Measurements from ENCODE around the gene SERP2.

SERP2 gene

DNA sequence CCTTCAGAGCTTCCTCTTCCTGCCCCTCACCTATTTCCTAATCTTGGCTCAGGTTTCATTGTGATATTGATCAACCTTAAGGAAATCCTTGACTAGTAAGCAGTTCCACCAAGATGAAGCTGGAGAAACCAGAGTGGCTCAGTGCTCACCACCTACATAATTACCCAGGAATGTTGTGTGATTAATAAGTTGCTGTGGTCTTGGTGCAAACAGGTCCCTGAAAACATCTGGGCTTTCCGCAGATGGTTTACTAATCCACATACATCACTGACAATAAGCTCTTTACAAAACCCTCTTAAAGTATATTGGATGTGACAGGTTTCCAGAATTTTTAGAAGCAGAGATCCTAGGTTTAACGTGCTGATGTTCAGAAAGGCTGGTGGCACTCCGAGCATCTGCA, 8.6 kb upstream of the SERP2 start (continued):
- TF ChIP-seq, protein P1, sequence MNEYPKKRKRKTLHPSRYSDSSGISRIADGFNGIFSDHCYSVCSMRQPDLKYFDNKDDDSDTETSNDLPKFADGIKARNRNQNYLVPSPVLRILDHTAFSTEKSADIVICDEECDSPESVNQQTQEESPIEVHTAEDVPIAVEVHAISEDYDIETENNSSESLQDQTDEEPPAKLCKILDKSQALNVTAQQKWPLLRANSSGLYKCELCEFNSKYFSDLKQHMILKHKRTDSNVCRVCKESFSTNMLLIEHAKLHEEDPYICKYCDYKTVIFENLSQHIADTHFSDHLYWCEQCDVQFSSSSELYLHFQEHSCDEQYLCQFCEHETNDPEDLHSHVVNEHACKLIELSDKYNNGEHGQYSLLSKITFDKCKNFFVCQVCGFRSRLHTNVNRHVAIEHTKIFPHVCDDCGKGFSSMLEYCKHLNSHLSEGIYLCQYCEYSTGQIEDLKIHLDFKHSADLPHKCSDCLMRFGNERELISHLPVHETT (tag by site-specific recombination; IDR thresholded peaks at IDR 0.05): no peak
- TF ChIP-seq ZNF274 (IDR thresholded peaks at IDR 0.05; ENCODE audit: low read length): no peak
- no peak for TF ChIP-seq ZNF274 (tag by site-specific recombination; IDR thresholded peaks at IDR 0.05; ENCODE audit: borderline replicate concordance)
- TF ChIP-seq ZNF350 (tag by site-specific recombination; IDR thresholded peaks at IDR 0.05): no peak
- no peak for TF ChIP-seq ZNF473 (tag by site-specific recombination; IDR thresholded peaks at IDR 0.05)
- no peak for TF ChIP-seq KLF16 (tag by site-specific recombination; IDR thresholded peaks at IDR 0.05)
- TF ChIP-seq ZNF777 (tag by site-specific recombination; IDR thresholded peaks at IDR 0.05; ENCODE audit: borderline replicate concordance): no peak

DNA sequence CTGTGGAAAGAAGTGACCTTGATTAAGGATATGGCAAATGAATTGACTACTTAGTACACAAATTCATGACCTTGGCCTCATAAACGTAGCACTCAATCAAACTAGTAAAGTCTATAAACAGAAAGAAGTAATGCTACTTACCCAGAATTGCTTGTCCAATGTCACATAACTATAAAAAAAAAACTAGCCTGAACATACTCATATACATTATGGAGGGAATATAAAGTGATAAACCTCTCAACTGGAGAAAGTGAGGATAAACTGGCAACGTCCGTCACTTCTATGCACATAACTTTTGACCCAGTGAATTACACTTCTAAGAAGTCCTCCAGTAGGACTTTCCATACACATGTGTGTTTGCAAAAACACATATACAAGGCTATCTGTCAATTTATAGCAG, 7.7 kb upstream of the SERP2 start:
- no peak for TF ChIP-seq ZNF670 (tag by site-specific recombination; IDR thresholded peaks at IDR 0.05; ENCODE audit: low read depth)
- TF ChIP-seq ZNF621 (tag by site-specific recombination; IDR thresholded peaks at IDR 0.05): no peak
- TF ChIP-seq, protein P2, sequence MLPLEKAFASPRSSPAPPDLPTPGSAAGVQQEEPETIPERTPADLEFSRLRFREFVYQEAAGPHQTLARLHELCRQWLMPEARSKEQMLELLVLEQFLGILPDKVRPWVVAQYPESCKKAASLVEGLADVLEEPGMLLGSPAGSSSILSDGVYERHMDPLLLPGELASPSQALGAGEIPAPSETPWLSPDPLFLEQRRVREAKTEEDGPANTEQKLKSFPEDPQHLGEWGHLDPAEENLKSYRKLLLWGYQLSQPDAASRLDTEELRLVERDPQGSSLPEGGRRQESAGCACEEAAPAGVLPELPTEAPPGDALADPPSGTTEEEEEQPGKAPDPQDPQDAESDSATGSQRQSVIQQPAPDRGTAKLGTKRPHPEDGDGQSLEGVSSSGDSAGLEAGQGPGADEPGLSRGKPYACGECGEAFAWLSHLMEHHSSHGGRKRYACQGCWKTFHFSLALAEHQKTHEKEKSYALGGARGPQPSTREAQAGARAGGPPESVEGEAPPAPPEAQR (tag by site-specific recombination; IDR thresholded peaks at IDR 0.05): no peak
- TF ChIP-seq SALL2 (tag by site-specific recombination; IDR thresholded peaks at IDR 0.05; ENCODE audit: borderline replicate concordance): no peak
- TF ChIP-seq, protein P3, sequence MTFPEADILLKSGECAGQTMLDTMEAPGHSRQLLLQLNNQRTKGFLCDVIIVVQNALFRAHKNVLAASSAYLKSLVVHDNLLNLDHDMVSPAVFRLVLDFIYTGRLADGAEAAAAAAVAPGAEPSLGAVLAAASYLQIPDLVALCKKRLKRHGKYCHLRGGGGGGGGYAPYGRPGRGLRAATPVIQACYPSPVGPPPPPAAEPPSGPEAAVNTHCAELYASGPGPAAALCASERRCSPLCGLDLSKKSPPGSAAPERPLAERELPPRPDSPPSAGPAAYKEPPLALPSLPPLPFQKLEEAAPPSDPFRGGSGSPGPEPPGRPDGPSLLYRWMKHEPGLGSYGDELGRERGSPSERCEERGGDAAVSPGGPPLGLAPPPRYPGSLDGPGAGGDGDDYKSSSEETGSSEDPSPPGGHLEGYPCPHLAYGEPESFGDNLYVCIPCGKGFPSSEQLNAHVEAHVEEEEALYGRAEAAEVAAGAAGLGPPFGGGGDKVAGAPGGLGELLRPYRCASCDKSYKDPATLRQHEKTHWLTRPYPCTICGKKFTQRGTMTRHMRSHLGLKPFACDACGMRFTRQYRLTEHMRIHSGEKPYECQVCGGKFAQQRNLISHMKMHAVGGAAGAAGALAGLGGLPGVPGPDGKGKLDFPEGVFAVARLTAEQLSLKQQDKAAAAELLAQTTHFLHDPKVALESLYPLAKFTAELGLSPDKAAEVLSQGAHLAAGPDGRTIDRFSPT (tag by site-specific recombination; IDR thresholded peaks at IDR 0.05): no peak
- TF ChIP-seq ZNF214 (tag by site-specific recombination; IDR thresholded peaks at IDR 0.05; ENCODE audit: borderline replicate concordance): no peak
- TF ChIP-seq, protein P4, sequence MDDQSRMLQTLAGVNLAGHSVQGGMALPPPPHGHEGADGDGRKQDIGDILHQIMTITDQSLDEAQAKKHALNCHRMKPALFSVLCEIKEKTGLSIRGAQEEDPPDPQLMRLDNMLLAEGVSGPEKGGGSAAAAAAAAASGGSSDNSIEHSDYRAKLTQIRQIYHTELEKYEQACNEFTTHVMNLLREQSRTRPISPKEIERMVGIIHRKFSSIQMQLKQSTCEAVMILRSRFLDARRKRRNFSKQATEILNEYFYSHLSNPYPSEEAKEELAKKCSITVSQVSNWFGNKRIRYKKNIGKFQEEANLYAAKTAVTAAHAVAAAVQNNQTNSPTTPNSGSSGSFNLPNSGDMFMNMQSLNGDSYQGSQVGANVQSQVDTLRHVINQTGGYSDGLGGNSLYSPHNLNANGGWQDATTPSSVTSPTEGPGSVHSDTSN (CRISPR knock-in tag; IDR thresholded peaks at IDR 0.05): no peak
- TF ChIP-seq, protein P5, sequence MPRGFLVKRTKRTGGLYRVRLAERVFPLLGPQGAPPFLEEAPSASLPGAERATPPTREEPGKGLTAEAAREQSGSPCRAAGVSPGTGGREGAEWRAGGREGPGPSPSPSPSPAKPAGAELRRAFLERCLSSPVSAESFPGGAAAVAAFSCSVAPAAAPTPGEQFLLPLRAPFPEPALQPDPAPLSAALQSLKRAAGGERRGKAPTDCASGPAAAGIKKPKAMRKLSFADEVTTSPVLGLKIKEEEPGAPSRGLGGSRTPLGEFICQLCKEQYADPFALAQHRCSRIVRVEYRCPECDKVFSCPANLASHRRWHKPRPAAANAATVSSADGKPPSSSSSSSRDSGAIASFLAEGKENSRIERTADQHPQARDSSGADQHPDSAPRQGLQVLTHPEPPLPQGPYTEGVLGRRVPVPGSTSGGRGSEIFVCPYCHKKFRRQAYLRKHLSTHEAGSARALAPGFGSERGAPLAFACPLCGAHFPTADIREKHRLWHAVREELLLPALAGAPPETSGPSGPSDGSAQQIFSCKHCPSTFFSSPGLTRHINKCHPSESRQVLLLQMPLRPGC (tag by site-specific recombination; IDR thresholded peaks at IDR 0.05): no peak
- TF ChIP-seq ZNF623 (tag by site-specific recombination; IDR thresholded peaks at IDR 0.05): no peak
- no peak for TF ChIP-seq WT1 (tag by site-specific recombination; IDR thresholded peaks at IDR 0.05)
- TF ChIP-seq ZNF423 (tag by site-specific recombination; IDR thresholded peaks at IDR 0.05): no peak
- TF ChIP-seq, protein P6, sequence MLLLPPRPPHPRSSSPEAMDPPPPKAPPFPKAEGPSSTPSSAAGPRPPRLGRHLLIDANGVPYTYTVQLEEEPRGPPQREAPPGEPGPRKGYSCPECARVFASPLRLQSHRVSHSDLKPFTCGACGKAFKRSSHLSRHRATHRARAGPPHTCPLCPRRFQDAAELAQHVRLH (tag by site-specific recombination; IDR thresholded peaks at IDR 0.05): no peak
- TF ChIP-seq, protein P7, sequence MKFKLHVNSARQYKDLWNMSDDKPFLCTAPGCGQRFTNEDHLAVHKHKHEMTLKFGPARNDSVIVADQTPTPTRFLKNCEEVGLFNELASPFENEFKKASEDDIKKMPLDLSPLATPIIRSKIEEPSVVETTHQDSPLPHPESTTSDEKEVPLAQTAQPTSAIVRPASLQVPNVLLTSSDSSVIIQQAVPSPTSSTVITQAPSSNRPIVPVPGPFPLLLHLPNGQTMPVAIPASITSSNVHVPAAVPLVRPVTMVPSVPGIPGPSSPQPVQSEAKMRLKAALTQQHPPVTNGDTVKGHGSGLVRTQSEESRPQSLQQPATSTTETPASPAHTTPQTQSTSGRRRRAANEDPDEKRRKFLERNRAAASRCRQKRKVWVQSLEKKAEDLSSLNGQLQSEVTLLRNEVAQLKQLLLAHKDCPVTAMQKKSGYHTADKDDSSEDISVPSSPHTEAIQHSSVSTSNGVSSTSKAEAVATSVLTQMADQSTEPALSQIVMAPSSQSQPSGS (tag by site-specific recombination; IDR thresholded peaks at IDR 0.05; ENCODE audit: low read depth): no peak
- TF ChIP-seq ZNF626 (tag by site-specific recombination; IDR thresholded peaks at IDR 0.05): no peak
- Histone ChIP-seq H3K27ac (ENCODE audit: extremely low read depth, low read depth, low read length) (no peak overlapping the region), H3K4me3 (ENCODE audit: low read depth, low read length) (no peak overlapping the region), H3K36me3 (ENCODE audit: control insufficient read depth in 2 of 2, insufficient read depth in 1 of 2, low read length in 2 of 2) (no peaks in the 10 kb centered on the region), H3K4me1 (ENCODE audit: control insufficient read depth, insufficient read depth, low read length) (peaks cover 2% of the 10 kb centered on the region; the same call in 1 of the 2 replicates), H3K9me3 (ENCODE audit: control insufficient read depth, insufficient read depth, low read depth, low read length) (no peaks in the 10 kb centered on the region)
- ChIA-PET POLR2A (interaction anchor here (0.7 kb wide), 1 partner anchor 30 kb away, joined by 4 read pairs; no protein-coding TSS in a partner anchor), CTCF (no interaction called here)

All from HEK293 (cell line).